Measurements from ENCODE around the gene TBCB.

TBCB gene

GRCh38 chr19:36090910-36091695 lies 24.2 kb upstream of the TBCB start:
- no peak for DNase-seq (ENCODE audit: low read depth in 2 of 2)
- H3K4me3 ChIP-seq (replicated peaks in 1 of 2; ENCODE audit: low read depth in 2 of 2, low read length in 2 of 2) = no peak overlapping the region
- TF ChIP-seq CTCF (IDR thresholded peaks at IDR 0.05; ENCODE audit: low read depth, low read length) = no peak

- no peak for DNase-seq (ENCODE audit: low read depth in 2 of 2)
- H3K4me3 ChIP-seq (replicated peaks in 1 of 2; ENCODE audit: low read depth in 2 of 2, low read length in 2 of 2) = no peak overlapping the region
- no peak for TF ChIP-seq CTCF (IDR thresholded peaks at IDR 0.05; ENCODE audit: low read depth, low read length)
Observed at GRCh38 chr19:36092566-36092965, 22.7 kb upstream of the TBCB start.

- H3K4me3 ChIP-seq (replicated peaks in 1 of 2; ENCODE audit: low read depth in 2 of 2, low read length in 2 of 2) = no peak overlapping the region
- no peak for TF ChIP-seq CTCF (IDR thresholded peaks at IDR 0.05; ENCODE audit: low read depth, low read length)
- no peak for DNase-seq (ENCODE audit: low read depth in 2 of 2)
Observed at GRCh38 chr19:36093146-36093662, 22.1 kb upstream of the TBCB start.

- peak in 1 of 2 donors; percentile 26 for DNase-seq (ENCODE audit: low read depth in 2 of 2)
- no peak for TF ChIP-seq CTCF (IDR thresholded peaks at IDR 0.05; ENCODE audit: low read depth, low read length)
- H3K4me3 ChIP-seq (replicated peaks in 1 of 2; ENCODE audit: low read depth in 2 of 2, low read length in 2 of 2) = no peak overlapping the region
Observed at GRCh38 chr19:36093687-36094086, 21.6 kb upstream of the TBCB start.

- no peak overlapping the region for H3K4me3 ChIP-seq (replicated peaks in 1 of 2; ENCODE audit: low read depth in 2 of 2, low read length in 2 of 2)
- DNase-seq (ENCODE audit: low read depth in 2 of 2) = peak in 1 of 2 donors; percentile 28
- no peak for TF ChIP-seq CTCF (IDR thresholded peaks at IDR 0.05; ENCODE audit: low read depth, low read length)
Observed at GRCh38 chr19:36097036-36097435, 18.2 kb upstream of the TBCB start.

- DNase-seq (ENCODE audit: low read depth in 2 of 2) = no peak
- no peak overlapping the region for H3K4me3 ChIP-seq (replicated peaks in 1 of 2; ENCODE audit: low read depth in 2 of 2, low read length in 2 of 2)
- no peak for TF ChIP-seq CTCF (IDR thresholded peaks at IDR 0.05; ENCODE audit: low read depth, low read length)
Observed at GRCh38 chr19:36099166-36099785, 16.0 kb upstream of the TBCB start.

Data from cardiac fibroblast (primary cell).